GM23338 (cell line): ENCODE measurements around the gene POU3F3. TPM values are rescaled to one million over a fixed set of nuclear protein-coding genes. Genes with fewer than 3 reads are reported as not detected.

Experiments
- ATAC-seq: fragments of 200-7000 bp; cut with Tn5 transposase; 3 replicates; pipeline ENCODE4 v1.9.1; 2020
- DNase-seq: peaks from one replicate; pipeline ENCODE4 v3.0.0-alpha.2; 2015; ENCODE audit warnings: low spot score
- H2AFZ ChIP-seq: fragments of 200-600 bp; sonication (generic); 2 replicates; pipeline ENCODE4 v1.8.0; 2016; ENCODE audit warnings: antibody characterized with exemption, mild to moderate bottlenecking, moderate library complexity
- H3F3A ChIP-seq: fragments of 200-600 bp; sonication (generic); replicated peaks from 2 replicates; pipeline ENCODE4 v1.8.0; 2017; ENCODE audit warnings: antibody characterized with exemption, mixed run types, low read depth
- H3K27ac ChIP-seq: fragments of 200-600 bp; sonication (generic); 2 replicates; pipeline ENCODE4 v1.6.1; 2016; ENCODE audit warnings: low read depth
- H3K27me3 ChIP-seq: fragments of 200-600 bp; sonication (generic); 2 replicates; pipeline ENCODE4 v1.8.0; 2016; ENCODE audit warnings: mild to moderate bottlenecking, mixed run types, moderate library complexity; ENCODE audit not compliant: insufficient read depth
- H3K36me3 ChIP-seq: fragments of 200-600 bp; sonication (generic); 2 replicates; pipeline ENCODE4 v1.8.0; 2016; ENCODE audit warnings: mild to moderate bottlenecking; ENCODE audit not compliant: insufficient read depth
- H3K4me1 ChIP-seq: fragments of 200-600 bp; sonication (generic); 2 replicates; pipeline ENCODE4 v1.8.0; 2016; ENCODE audit warnings: mild to moderate bottlenecking, moderate library complexity; ENCODE audit not compliant: insufficient read depth
- H3K4me2 ChIP-seq: fragments of 200-600 bp; sonication (generic); 2 replicates; pipeline ENCODE4 v1.7.1; 2017; ENCODE audit warnings: mixed run types
- H3K4me3 ChIP-seq: fragments of 200-600 bp; sonication (generic); 2 replicates; pipeline ENCODE4 v1.6.1; 2016; ENCODE audit warnings: mixed run types
- H3K79me2 ChIP-seq: fragments of 200-600 bp; sonication (generic); replicated peaks from 2 replicates; pipeline ENCODE4 v1.8.0; 2017; ENCODE audit warnings: mild to moderate bottlenecking; ENCODE audit not compliant: insufficient read depth
- H3K9me2 ChIP-seq: fragments of 200-600 bp; sonication (generic); 2 replicates; pipeline ENCODE4 v1.8.0; 2017; ENCODE audit not compliant: insufficient read depth
- H4K20me1 ChIP-seq: fragments of 200-600 bp; sonication (generic); replicated peaks from 2 replicates; pipeline ENCODE4 v1.8.0; 2017; ENCODE audit warnings: mild to moderate bottlenecking; ENCODE audit not compliant: insufficient read depth
- H3K27ac Mint-ChIP-seq: 2 replicates; pipeline ENCODE4 v1.8.0; 2020; ENCODE audit warnings: inconsistent platforms, mild to moderate bottlenecking, moderate library complexity, mixed read lengths
- H3K27me3 Mint-ChIP-seq: 3 replicates; pipeline ENCODE4 v1.8.0; 2022; ENCODE audit warnings: low read depth, mild to moderate bottlenecking, moderate library complexity, mixed read lengths, inconsistent platforms; ENCODE audit not compliant: insufficient read depth, poor library complexity
- H3K36me3 Mint-ChIP-seq: 3 replicates; pipeline ENCODE4 v1.8.0; 2021; ENCODE audit warnings: low read depth, mild to moderate bottlenecking, inconsistent platforms, moderate library complexity, mixed read lengths
- H3K4me1 Mint-ChIP-seq: 3 replicates; pipeline ENCODE4 v1.8.0; 2020; ENCODE audit warnings: mild to moderate bottlenecking, inconsistent platforms, mixed read lengths
- H3K4me3 Mint-ChIP-seq: 3 replicates; pipeline ENCODE4 v1.8.0; 2021; ENCODE audit warnings: moderate library complexity, mild to moderate bottlenecking, inconsistent platforms, mixed read lengths
- H3K9me3 Mint-ChIP-seq: 3 replicates; pipeline ENCODE4 v1.8.0; 2020; ENCODE audit warnings: moderate library complexity, mild to moderate bottlenecking, inconsistent platforms, mixed read lengths
- CTCF ChIP-seq, 2 experiments: fragments of 200-600 bp in 1 of 2; sonication (generic) in 1 of 2; conservative IDR thresholded peaks; 2 replicates each; pipeline versions ENCODE4 v1.5.1 to v1.6.1; 2016 to 2017; ENCODE audit warnings: antibody characterized with exemption in 2 of 2, low read depth in 2 of 2, mild to moderate bottlenecking in 2 of 2, moderate library complexity in 1 of 2
- EZH2 ChIP-seq: fragments of 200-600 bp; sonication (generic); IDR thresholded peaks from one replicate; pipeline ENCODE4 v1.8.0; 2017; ENCODE audit warnings: antibody characterized with exemption, mild to moderate bottlenecking, low read depth; ENCODE audit not compliant: unreplicated experiment
- EZH2phosphoT487 ChIP-seq: fragments of 200-600 bp; sonication (generic); IDR thresholded peaks from one replicate; pipeline ENCODE4 v1.8.1; 2018; ENCODE audit warnings: antibody characterized with exemption; ENCODE audit not compliant: unreplicated experiment
- NANOG ChIP-seq: IDR thresholded peaks from 2 replicates; pipeline ENCODE4 v1.6.1; 2016; ENCODE audit warnings: antibody characterized with exemption, borderline replicate concordance
- ZNF114 ChIP-seq: fragments of 250-450 bp; sonication (Bioruptor Pico); IDR thresholded peaks from 2 replicates; pipeline ENCODE4 v1.5.0; 2020; ENCODE audit warnings: mild to moderate bottlenecking, moderate library complexity
- ZNF331 ChIP-seq: fragments of 250-450 bp; sonication (Bioruptor Pico); IDR thresholded peaks from 2 replicates; pipeline ENCODE4 v1.5.0; 2020; ENCODE audit warnings: low read depth, mild to moderate bottlenecking, moderate library complexity
- polyA plus RNA-seq: library from polyadenylated mRNA; unstranded; fragments of >200 nt; fragmentation: Nextera tagmentation; extraction: Ambion mirVana; gene quantifications from 2 replicates; pipeline ENCODE4 v1.2.1, GENCODE V29; 2016
- total RNA-seq: library from RNA; depleted of rRNA; stranded (reverse); fragments of >200 nt; shearing (Covaris generic); gene quantifications from 2 replicates; pipeline ENCODE4 v1.2.3, GENCODE V29; 2014
- TF ChIP-seq, protein P1 (sequence below): fragments of 250-450 bp; sonication (Bioruptor Pico); IDR thresholded peaks from 2 replicates; pipeline ENCODE4 v1.5.0; 2020; ENCODE audit warnings: mild to moderate bottlenecking, moderate library complexity

The POU3F3 gene
- total and polyA plus RNA-seq, 2 experiments from 2014 or later, result 0.06 to 0.24 TPM

DNA sequence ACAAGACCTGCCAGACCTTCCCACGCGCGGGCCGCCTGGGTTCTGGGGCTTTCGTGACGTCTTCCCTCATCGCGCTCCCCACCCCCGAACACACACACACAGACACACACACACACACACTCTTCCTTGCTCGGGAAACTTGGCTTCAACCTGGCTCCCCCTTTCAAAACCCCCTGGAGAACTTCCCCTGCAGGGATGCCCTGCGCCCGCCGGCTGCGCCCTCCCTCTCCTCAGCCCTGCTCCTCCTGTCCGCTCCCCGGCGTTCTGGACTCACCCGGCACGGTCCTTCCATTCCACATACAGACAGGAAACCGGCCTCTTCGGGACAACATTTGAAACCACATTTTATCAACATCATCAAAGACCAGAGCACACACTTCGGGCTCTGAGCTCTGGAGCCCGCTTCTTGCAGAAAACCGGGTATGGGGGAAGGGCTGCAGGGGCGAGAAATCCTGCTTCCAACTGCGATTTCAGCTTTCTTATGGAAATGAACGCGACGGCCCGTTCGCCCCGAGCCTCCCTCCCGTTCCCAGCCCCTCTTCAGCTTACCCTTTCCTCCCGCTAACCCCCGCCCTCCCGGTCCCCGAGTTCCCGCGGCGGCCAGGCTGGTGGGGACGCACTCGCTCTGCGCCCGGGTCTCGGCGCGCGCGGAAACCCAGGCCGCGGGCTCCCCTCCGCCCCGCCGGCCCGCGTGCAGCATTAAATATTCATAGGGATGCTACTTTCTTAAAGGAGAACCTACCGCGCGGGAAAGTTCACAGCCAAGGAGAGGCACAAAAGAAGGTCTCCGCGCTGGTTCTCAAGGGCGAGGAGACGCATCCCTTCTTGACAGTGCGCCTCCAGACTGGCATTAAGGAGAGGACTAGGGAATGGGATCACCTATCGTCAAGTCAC is 18.3 kb downstream of the POU3F3 start:
- peaks cover 10% of the 10 kb centered on the region for H4K20me1 ChIP-seq
- peak overlapping the region; percentile 78 for H3K4me3 Mint-ChIP-seq
- H3K36me3 Mint-ChIP-seq, result no peaks in the 10 kb centered on the region
- H3K4me1 ChIP-seq, result peaks cover 33% of the 10 kb centered on the region
- H3K9me2 ChIP-seq, result no peaks in the 10 kb centered on the region
- H2AFZ ChIP-seq, result peak overlapping the region; percentile 89
- H3K27ac ChIP-seq, result no peak overlapping the region
- peaks cover 34% of the 10 kb centered on the region; the same call in 2 of the 3 replicates for H3K4me1 Mint-ChIP-seq
- H3K27me3 ChIP-seq, result peaks cover 95% of the 10 kb centered on the region
- peak overlapping the region; percentile 94 for H3K4me2 ChIP-seq
- TF ChIP-seq ZNF331 (CRISPR knock-in tag), result no peak
- TF ChIP-seq EZH2, result peak; percentile 19
- no peaks in the 10 kb centered on the region for H3K9me3 Mint-ChIP-seq
- peaks cover 87% of the 10 kb centered on the region for H3K27me3 Mint-ChIP-seq
- H3K79me2 ChIP-seq, result no peaks in the 10 kb centered on the region
- DNase-seq, result peak; percentile 90
- H3F3A ChIP-seq, result peaks cover 14% of the 10 kb centered on the region
- peak overlapping the region; percentile 74 for H3K4me3 ChIP-seq
- no peaks in the 10 kb centered on the region for H3K36me3 ChIP-seq
- no peak overlapping the region for H3K27ac Mint-ChIP-seq
- ATAC-seq, result peak; percentile 24

DNA sequence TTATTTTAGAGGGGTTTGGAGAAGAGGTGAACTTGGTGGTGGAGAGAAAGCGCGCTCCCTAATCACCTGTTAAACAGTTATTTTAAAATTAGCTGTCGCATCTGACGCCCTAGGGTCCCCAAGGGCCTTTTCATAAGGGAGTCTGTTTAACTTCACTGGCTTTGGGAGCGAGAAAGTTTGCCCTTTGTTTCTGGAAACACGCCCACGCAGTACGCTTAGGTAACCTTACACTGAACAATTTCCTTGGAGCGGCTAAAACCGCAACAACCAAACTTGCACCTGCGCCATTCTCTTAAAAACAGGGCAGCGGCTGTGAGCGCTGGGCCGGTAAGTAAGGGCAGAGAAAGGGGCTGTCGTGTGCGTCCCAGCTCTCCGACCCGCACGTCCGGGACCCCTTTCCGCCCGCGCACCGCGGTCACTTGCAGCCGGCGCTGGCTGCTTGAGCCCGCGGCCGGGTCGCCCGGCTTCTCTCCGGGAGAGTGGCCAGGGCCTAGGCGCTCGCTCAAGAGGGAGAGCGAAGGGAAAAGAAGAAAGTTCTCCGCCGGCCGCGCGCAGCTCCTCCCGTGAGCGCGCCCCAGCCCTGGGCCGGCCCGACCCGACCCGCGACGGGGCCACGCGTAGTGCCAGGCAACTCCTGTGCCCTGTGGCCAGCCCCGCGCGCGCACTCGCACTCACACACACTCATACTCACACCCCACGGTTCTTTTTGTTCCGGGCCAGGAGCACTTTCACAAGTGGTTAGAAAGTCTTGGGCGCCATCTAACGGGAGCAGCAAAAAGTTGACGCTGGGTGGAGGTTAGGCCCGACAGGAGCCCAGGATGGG is 19.2 kb downstream of the POU3F3 start:
- Histone ChIP-seq H3K79me2 (no peaks in the 10 kb centered on the region), H3K36me3 (no peaks in the 10 kb centered on the region), H3K9me2 (no peaks in the 10 kb centered on the region), H3K27ac (no peak overlapping the region), H3F3A (peaks cover 14% of the 10 kb centered on the region), H4K20me1 (peaks cover 8% of the 10 kb centered on the region), H3K4me3 (peak overlapping the region; percentile 74), H3K4me2 (peak overlapping the region; percentile 94), H2AFZ (peak overlapping the region; percentile 96), H3K4me1 (peaks cover 33% of the 10 kb centered on the region), H3K27me3 (peaks cover 87% of the 10 kb centered on the region)
- ATAC-seq (peak; percentile 76), DNase-seq (peak; percentile 90)
- peaks cover 79% of the 10 kb centered on the region for H3K27me3 Mint-ChIP-seq
- no peaks in the 10 kb centered on the region for H3K36me3 Mint-ChIP-seq
- H3K4me3 Mint-ChIP-seq, result peak overlapping the region; percentile 78
- peaks cover 27% of the 10 kb centered on the region; the same call in 2 of the 3 replicates for H3K4me1 Mint-ChIP-seq
- H3K27ac Mint-ChIP-seq, result no peak overlapping the region
- no peaks in the 10 kb centered on the region for H3K9me3 Mint-ChIP-seq
- TF ChIP-seq ZNF331 (CRISPR knock-in tag), result no peak
- no peak for TF ChIP-seq EZH2phosphoT487
- TF ChIP-seq ZNF114 (CRISPR knock-in tag), result no peak
- peak; percentile 76 to 77 for TF ChIP-seq CTCF (conservative IDR thresholded peaks at IDR 0.05; ENCODE audit: low read depth in 2 of 2)
- TF ChIP-seq, protein P1, sequence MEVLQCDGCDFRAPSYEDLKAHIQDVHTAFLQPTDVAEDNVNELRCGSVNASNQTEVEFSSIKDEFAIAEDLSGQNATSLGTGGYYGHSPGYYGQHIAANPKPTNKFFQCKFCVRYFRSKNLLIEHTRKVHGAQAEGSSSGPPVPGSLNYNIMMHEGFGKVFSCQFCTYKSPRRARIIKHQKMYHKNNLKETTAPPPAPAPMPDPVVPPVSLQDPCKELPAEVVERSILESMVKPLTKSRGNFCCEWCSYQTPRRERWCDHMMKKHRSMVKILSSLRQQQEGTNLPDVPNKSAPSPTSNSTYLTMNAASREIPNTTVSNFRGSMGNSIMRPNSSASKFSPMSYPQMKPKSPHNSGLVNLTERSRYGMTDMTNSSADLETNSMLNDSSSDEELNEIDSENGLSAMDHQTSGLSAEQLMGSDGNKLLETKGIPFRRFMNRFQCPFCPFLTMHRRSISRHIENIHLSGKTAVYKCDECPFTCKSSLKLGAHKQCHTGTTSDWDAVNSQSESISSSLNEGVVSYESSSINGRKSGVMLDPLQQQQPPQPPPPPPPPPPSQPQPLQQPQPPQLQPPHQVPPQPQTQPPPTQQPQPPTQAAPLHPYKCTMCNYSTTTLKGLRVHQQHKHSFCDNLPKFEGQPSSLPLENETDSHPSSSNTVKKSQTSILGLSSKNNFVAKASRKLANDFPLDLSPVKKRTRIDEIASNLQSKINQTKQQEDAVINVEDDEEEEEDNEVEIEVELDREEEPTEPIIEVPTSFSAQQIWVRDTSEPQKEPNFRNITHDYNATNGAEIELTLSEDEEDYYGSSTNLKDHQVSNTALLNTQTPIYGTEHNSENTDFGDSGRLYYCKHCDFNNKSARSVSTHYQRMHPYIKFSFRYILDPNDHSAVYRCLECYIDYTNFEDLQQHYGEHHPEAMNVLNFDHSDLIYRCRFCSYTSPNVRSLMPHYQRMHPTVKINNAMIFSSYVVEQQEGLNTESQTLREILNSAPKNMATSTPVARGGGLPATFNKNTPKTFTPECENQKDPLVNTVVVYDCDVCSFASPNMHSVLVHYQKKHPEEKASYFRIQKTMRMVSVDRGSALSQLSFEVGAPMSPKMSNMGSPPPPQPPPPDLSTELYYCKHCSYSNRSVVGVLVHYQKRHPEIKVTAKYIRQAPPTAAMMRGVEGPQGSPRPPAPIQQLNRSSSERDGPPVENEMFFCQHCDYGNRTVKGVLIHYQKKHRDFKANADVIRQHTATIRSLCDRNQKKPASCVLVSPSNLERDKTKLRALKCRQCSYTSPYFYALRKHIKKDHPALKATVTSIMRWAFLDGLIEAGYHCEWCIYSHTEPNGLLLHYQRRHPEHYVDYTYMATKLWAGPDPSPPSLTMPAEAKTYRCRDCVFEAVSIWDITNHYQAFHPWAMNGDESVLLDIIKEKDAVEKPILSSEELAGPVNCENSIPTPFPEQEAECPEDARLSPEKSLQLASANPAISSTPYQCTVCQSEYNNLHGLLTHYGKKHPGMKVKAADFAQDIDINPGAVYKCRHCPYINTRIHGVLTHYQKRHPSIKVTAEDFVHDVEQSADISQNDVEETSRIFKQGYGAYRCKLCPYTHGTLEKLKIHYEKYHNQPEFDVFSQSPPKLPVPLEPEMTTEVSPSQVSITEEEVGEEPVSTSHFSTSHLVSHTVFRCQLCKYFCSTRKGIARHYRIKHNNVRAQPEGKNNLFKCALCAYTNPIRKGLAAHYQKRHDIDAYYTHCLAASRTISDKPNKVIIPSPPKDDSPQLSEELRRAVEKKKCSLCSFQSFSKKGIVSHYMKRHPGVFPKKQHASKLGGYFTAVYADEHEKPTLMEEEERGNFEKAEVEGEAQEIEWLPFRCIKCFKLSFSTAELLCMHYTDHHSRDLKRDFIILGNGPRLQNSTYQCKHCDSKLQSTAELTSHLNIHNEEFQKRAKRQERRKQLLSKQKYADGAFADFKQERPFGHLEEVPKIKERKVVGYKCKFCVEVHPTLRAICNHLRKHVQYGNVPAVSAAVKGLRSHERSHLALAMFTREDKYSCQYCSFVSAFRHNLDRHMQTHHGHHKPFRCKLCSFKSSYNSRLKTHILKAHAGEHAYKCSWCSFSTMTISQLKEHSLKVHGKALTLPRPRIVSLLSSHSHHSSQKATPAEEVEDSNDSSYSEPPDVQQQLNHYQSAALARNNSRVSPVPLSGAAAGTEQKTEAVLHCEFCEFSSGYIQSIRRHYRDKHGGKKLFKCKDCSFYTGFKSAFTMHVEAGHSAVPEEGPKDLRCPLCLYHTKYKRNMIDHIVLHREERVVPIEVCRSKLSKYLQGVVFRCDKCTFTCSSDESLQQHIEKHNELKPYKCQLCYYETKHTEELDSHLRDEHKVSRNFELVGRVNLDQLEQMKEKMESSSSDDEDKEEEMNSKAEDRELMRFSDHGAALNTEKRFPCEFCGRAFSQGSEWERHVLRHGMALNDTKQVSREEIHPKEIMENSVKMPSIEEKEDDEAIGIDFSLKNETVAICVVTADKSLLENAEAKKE (CRISPR knock-in tag), result no peak
- peak; percentile 84 for TF ChIP-seq EZH2
- no peak for TF ChIP-seq NANOG
